PC-9 (cell line): Measurements from ENCODE around the gene FBXL14.

ENCODE experiments used
- EZH2 ChIP-seq: fragments of 200-600 bp; sonication (generic); IDR thresholded peaks from 2 replicates; pipeline ENCODE4 v1.8.0; 2017; ENCODE audit warnings: antibody characterized with exemption, low read depth
- TF ChIP-seq, protein P1 (sequence below): fragments of 200-600 bp; sonication (generic); conservative IDR thresholded peaks from 2 replicates; pipeline ENCODE4 v1.6.1; 2017; ENCODE audit warnings: mixed run types, antibody characterized with exemption, mild to moderate bottlenecking, moderate library complexity

DNA sequence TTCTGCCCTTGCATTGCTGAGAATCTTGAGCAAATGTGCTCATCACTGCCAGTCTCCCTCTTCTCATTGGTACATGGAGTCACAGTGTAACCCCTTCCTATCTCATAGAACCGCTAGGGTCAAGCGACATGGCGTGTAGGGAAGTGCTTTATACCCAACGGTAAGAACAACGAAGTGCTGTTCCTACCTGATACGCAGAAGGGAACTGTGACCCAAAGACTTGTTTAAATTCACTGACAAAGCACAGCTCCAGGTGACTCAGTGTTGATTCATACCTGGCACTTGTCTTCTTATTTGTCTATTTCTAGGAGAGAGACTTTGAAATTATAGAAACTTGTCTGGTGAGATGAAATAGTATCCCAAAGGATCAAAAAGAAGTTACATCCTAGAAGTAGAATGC, 53.7 kb downstream of the FBXL14 start:
- TF ChIP-seq, protein P1, sequence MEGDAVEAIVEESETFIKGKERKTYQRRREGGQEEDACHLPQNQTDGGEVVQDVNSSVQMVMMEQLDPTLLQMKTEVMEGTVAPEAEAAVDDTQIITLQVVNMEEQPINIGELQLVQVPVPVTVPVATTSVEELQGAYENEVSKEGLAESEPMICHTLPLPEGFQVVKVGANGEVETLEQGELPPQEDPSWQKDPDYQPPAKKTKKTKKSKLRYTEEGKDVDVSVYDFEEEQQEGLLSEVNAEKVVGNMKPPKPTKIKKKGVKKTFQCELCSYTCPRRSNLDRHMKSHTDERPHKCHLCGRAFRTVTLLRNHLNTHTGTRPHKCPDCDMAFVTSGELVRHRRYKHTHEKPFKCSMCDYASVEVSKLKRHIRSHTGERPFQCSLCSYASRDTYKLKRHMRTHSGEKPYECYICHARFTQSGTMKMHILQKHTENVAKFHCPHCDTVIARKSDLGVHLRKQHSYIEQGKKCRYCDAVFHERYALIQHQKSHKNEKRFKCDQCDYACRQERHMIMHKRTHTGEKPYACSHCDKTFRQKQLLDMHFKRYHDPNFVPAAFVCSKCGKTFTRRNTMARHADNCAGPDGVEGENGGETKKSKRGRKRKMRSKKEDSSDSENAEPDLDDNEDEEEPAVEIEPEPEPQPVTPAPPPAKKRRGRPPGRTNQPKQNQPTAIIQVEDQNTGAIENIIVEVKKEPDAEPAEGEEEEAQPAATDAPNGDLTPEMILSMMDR, result no peak
- TF ChIP-seq EZH2, result no peak
